HG02678 (cell line): ENCODE measurements around the gene TRIM71.
A peak's percentile ranks its signal among the peaks of the same experiment; 100 is the strongest.
"Not testable (repeated sequence)": the region's sequence is repeated elsewhere in the genome, so short reads cannot be mapped to it uniquely, and the experiment has no call there.

Experiments used
- ATAC-seq: cut with Tn5 transposase; IDR thresholded peaks from one replicate; pipeline ENCODE4 v1.9.1; 2021; ENCODE audit warnings: mild to moderate bottlenecking, moderate library complexity; ENCODE audit not compliant: unreplicated experiment

Gene TRIM71

GRCh38 chr3:32922078-32922477 lies 104.3 kb downstream of the TRIM71 start:
- no peak for ATAC-seq

GRCh38 chr3:32930161-32930560 lies 112.4 kb downstream of the TRIM71 start:
- no peak for ATAC-seq

GRCh38 chr3:32931273-32931672 lies 113.5 kb downstream of the TRIM71 start:
- ATAC-seq, result not testable (repeated sequence)

- ATAC-seq, result no peak
Measured at GRCh38 chr3:32934150-32934742, 116.4 kb downstream of the TRIM71 start.

GRCh38 chr3:32937331-32937730 lies 119.5 kb downstream of the TRIM71 start:
- no peak for ATAC-seq

- not testable (repeated sequence) for ATAC-seq
Measured at GRCh38 chr3:32939531-32940284, 121.9 kb downstream of the TRIM71 start.

GRCh38 chr3:32940726-32941125 lies 122.9 kb downstream of the TRIM71 start:
- no peak for ATAC-seq

- no peak for ATAC-seq
Measured at GRCh38 chr3:32945136-32945535, 127.3 kb downstream of the TRIM71 start.

GRCh38 chr3:32945598-32945997 lies 127.8 kb downstream of the TRIM71 start:
- ATAC-seq, result not testable (repeated sequence)

GRCh38 chr3:32946973-32947788 lies 129.4 kb downstream of the TRIM71 start:
- peak; percentile 21 for ATAC-seq
